ENCODE data around the gene KANK2.
A peak's percentile ranks its signal among the peaks of the same experiment; 100 is the strongest.

- TF ChIP-seq CTCF (IDR thresholded peaks at IDR 0.05; ENCODE audit: control extremely low read depth in 1 of 3, insufficient read depth in 1 of 3, low read depth in 1 of 3, low read length in 3 of 3) (peak; percentile 61 to 80 (median 67)), HDAC2 (IDR thresholded peaks at IDR 0.05; ENCODE audit: borderline replicate concordance in 1 of 2, low read depth in 2 of 2, low read length in 2 of 2) (0 out of 4 replicates have a peak, but pooled peaks of 1 of the 2 experiments have one; percentile 28), FOSL1 (IDR thresholded peaks at IDR 0.05; ENCODE audit: insufficient read depth, low read depth, low read length) (no peak), RAD21 (IDR thresholded peaks at IDR 0.05 in 1 of 2, conservative IDR thresholded peaks at IDR 0.05 in 1 of 2; ENCODE audit: low read depth in 2 of 2, low read length in 2 of 2) (peak; percentile 21 to 34; a peak in 2 of 4 replicates), YY1 (IDR thresholded peaks at IDR 0.05; ENCODE audit: low read depth, low read length) (no peak), RBBP5 (IDR thresholded peaks at IDR 0.05; ENCODE audit: borderline replicate concordance, low read depth, low read length) (no peak), CBX5 (IDR thresholded peaks at IDR 0.05; ENCODE audit: low read depth, low read length) (no peak), GABPA (IDR thresholded peaks at IDR 0.05; ENCODE audit: borderline replicate concordance, insufficient read depth, low read length) (no peak), MAX (IDR thresholded peaks at IDR 0.05) (0 out of 2 replicates have a peak, but pooled peaks have one; percentile 41), EZH2 (IDR thresholded peaks at IDR 0.05; ENCODE audit: low read depth, low read length, severe bottlenecking) (no peak), JUND (IDR thresholded peaks at IDR 0.05; ENCODE audit: low read length) (no peak), EP300 (IDR thresholded peaks at IDR 0.05; ENCODE audit: borderline replicate concordance in 1 of 2, low read depth in 2 of 2, low read length in 2 of 2) (no peak)
- TF ChIP-seq, protein P1, sequence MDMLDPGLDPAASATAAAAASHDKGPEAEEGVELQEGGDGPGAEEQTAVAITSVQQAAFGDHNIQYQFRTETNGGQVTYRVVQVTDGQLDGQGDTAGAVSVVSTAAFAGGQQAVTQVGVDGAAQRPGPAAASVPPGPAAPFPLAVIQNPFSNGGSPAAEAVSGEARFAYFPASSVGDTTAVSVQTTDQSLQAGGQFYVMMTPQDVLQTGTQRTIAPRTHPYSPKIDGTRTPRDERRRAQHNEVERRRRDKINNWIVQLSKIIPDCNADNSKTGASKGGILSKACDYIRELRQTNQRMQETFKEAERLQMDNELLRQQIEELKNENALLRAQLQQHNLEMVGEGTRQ (IDR thresholded peaks at IDR 0.05; ENCODE audit: low read length): no peak
Observed at GRCh38 chr19:11242864-11243797, 45.8 kb upstream of the KANK2 start.

Data from H1 (cell line).